MCF 10A (cell line): ENCODE measurements around the gene GPR180. TPM values are rescaled to one million over a fixed set of nuclear protein-coding genes. Genes with fewer than 3 reads are reported as not detected.

Experiments used
- BruUV-seq: library from RNA; stranded (reverse); fragments of 400-500 nt; replicated peaks from 2 replicates; lab custom pipeline; 2021; lab: Mats Ljungman, UMichigan
- CTCF ChIA-PET: fragments of 300-600 bp; sonication (Branson Sonifier 250); formaldehyde crosslinking; extraction: SDS; loops from one replicate; lab custom pipeline; 2021; ENCODE audit warnings: antibody characterized with exemption, inconsistent platforms; lab: Yijun Ruan, JAX
- POLR2A ChIA-PET: fragments of 300-600, 350-650 bp; sonication (Branson Sonifier 250); formaldehyde crosslinking; extraction: SDS; loops from one replicate; lab custom pipeline; 2020; ENCODE audit warnings: antibody characterized with exemption, inconsistent platforms; lab: Yijun Ruan, JAX
- DNase-seq: peaks from one replicate; pipeline ENCODE4 v3.0.0-alpha.2; 2018; ENCODE audit not compliant: unreplicated experiment
- H3K27ac Mint-ChIP-seq: one replicate; pipeline ENCODE4 v1.8.0; 2022; ENCODE audit warnings: mild to moderate bottlenecking, low read depth, mixed read lengths; ENCODE audit not compliant: unreplicated experiment
- H3K27me3 Mint-ChIP-seq: one replicate; pipeline ENCODE4 v1.8.0; 2022; ENCODE audit warnings: mixed read lengths; ENCODE audit not compliant: insufficient read depth, unreplicated experiment
- H3K36me3 Mint-ChIP-seq: one replicate; pipeline ENCODE4 v1.8.0; 2022; ENCODE audit warnings: mild to moderate bottlenecking, moderate library complexity, mixed read lengths; ENCODE audit not compliant: insufficient read depth, unreplicated experiment
- H3K4me1 Mint-ChIP-seq: one replicate; pipeline ENCODE4 v1.8.0; 2022; ENCODE audit warnings: mixed read lengths; ENCODE audit not compliant: insufficient read depth, unreplicated experiment
- H3K4me3 Mint-ChIP-seq: one replicate; pipeline ENCODE4 v1.8.0; 2022; ENCODE audit warnings: mild to moderate bottlenecking, moderate library complexity, mixed read lengths; ENCODE audit not compliant: unreplicated experiment
- H3K9me3 Mint-ChIP-seq: one replicate; pipeline ENCODE4 v1.8.0; 2022; ENCODE audit warnings: mixed read lengths; ENCODE audit not compliant: unreplicated experiment
- intact Hi-C: fragments of 100-400 bp; cut with micrococcal nuclease; formaldehyde crosslinking; loops from 2 replicates; pipeline ENCODE4 v1.14.1; 2022
- total RNA-seq: library from RNA; stranded (reverse); gene quantifications from 2 replicates; pipeline ENCODE4 v1.2.3, GENCODE V29; 2022
- TF ChIP-seq, protein P1 (sequence below): fragments of 200-600 bp; IDR thresholded peaks from one replicate; pipeline ENCODE4 v1.8.0; 2022; ENCODE audit warnings: antibody characterized with exemption, mild to moderate bottlenecking; ENCODE audit not compliant: unreplicated experiment

The GPR180 gene
- total RNA-seq, 1 experiment from 2014 or later = 4.9 TPM

DNA sequence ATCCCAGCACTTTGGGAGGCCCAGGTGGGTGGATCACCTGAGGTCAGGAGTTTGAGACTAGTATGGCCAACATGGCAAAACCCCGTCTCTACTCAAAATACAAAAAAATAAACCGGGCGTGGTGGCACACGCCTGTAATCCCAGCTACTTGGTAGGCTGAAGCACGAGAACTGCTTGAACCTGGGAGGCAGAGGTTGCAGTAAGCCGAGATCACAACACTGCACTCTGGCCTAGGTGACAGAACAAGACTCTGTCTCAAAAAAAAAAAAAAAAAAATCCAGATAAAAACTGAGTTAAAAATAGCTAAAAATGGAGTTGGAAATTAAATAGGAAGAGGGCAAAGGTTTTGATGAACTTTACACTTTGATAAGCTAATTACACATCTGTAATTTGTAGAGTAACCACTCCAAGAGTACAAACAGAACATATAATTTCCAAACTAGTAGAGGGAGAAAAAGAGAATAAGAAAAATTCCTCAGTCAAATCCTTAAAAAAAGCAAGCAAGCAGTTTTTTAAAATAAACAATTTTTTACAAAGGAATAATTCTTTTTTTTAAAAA lies 16.0 kb upstream of the GPR180 start:
- POLR2A ChIA-PET = interaction anchor here (2.0 kb wide), 1 partner anchor 10 kb away, joined by 11 read pairs; the partner anchor contains the start of gene TGDS
- peaks cover 84% of the 10 kb centered on the region for H3K36me3 Mint-ChIP-seq

DNA sequence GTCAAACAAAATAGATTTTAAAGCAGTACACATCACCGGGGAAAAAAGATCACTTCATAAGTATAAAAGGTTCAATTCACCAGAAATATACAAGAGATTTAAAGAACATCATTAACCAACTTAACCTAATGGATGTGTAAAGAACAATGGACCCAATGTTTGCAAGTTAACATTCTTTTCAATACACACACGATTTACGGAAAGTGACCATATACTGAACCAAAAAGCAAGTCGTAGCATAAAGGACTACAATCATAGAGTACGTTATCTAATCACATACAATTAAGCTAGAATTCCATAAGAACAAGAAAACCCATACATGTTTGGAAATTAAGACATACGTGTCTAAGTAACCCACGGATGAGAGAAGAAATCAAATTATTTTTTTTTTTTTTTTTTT lies 15.3 kb upstream of the GPR180 start:
- TF ChIP-seq, protein P1, sequence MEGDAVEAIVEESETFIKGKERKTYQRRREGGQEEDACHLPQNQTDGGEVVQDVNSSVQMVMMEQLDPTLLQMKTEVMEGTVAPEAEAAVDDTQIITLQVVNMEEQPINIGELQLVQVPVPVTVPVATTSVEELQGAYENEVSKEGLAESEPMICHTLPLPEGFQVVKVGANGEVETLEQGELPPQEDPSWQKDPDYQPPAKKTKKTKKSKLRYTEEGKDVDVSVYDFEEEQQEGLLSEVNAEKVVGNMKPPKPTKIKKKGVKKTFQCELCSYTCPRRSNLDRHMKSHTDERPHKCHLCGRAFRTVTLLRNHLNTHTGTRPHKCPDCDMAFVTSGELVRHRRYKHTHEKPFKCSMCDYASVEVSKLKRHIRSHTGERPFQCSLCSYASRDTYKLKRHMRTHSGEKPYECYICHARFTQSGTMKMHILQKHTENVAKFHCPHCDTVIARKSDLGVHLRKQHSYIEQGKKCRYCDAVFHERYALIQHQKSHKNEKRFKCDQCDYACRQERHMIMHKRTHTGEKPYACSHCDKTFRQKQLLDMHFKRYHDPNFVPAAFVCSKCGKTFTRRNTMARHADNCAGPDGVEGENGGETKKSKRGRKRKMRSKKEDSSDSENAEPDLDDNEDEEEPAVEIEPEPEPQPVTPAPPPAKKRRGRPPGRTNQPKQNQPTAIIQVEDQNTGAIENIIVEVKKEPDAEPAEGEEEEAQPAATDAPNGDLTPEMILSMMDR = no peak
- H3K9me3 Mint-ChIP-seq = no peaks in the 10 kb centered on the region
- no peak overlapping the region for H3K27ac Mint-ChIP-seq
- POLR2A ChIA-PET = interaction anchor here (2.0 kb wide), 1 partner anchor 9 kb away, joined by 11 read pairs; the partner anchor contains the start of gene TGDS
- BruUV-seq = no TSS peak
- H3K4me1 Mint-ChIP-seq = peaks cover 8% of the 10 kb centered on the region
- no peaks in the 10 kb centered on the region for H3K27me3 Mint-ChIP-seq
- CTCF ChIA-PET = interaction anchor here (0.6 to 1.2 kb wide), 2 partner anchors 325 to 428 kb away, joined by 3 to 4 read pairs; no protein-coding TSS in a partner anchor
- intact Hi-C loops = no loop called here
- H3K36me3 Mint-ChIP-seq = peaks cover 77% of the 10 kb centered on the region
- DNase-seq = no peak
- no peak overlapping the region for H3K4me3 Mint-ChIP-seq

More for the DNA sequence above, 16.0 kb upstream of the GPR180 start:
- Mint-ChIP-seq H3K4me3 (no peak overlapping the region), H3K9me3 (no peaks in the 10 kb centered on the region), H3K27me3 (no peaks in the 10 kb centered on the region), H3K4me1 (peaks cover 8% of the 10 kb centered on the region), H3K27ac (no peak overlapping the region)
- TF ChIP-seq, protein P1 = no peak
- no peak for DNase-seq
- BruUV-seq = no TSS peak
- CTCF ChIA-PET = interaction anchor here (0.8 to 1.2 kb wide), 2 partner anchors 20 to 326 kb away, joined by 3 read pairs; no protein-coding TSS in a partner anchor
- intact Hi-C loops = no loop called here

DNA sequence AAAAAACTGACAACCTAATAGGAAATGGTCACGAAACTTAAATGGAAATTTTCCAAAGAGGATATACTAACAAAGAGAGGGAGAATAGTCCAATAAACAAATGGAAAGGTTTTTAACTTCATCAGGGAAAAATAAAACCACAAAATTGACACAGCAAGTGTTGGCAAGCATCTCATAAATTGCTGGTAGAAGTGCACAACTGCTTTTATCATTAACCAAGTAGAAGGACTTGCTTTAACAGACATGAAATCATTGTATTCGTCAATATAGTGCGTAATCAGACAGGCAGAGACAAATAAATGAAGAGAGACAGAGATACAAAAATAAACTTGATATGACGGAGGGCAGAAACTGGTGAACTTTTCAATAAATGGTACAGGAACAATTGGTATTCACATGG lies 13.1 kb upstream of the GPR180 start:
- ChIA-PET POLR2A (interaction anchor here (1.0 kb wide), 1 partner anchor 14 kb away, joined by 3 read pairs; the partner anchor contains the start of gene GPR180), CTCF (interaction anchor here (0.7 to 1.0 kb wide), 3 partner anchors 13 to 1968 kb away, joined by 3 to 4 read pairs (median 3); partner anchors contain the start of gene GPR180)
- Mint-ChIP-seq H3K27ac (no peak overlapping the region), H3K27me3 (no peaks in the 10 kb centered on the region), H3K4me3 (no peak overlapping the region), H3K9me3 (no peaks in the 10 kb centered on the region), H3K4me1 (peaks cover 8% of the 10 kb centered on the region), H3K36me3 (peaks cover 71% of the 10 kb centered on the region)
- TF ChIP-seq, protein P1 = no peak
- no peak for DNase-seq
- intact Hi-C loops = no loop called here
- no TSS peak for BruUV-seq

DNA sequence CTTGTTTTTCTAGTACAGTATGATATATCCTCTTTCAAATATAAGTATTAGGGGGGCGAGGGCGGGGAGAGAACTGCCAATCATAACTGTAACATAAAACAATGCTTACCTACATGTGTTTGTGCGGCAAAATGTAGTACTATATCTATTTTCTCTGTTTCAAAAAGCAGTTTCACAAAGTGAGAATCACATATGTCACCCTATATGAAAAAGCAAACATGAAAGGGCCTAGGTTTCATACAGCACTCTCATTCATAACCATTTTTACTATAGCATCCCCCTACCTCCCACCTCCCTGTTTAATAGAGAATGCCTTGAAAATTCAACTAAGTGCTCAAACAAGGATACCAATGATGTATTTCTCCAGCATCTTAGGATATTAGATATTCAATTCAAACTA lies 10.9 kb upstream of the GPR180 start:
- no TSS peak for BruUV-seq
- Mint-ChIP-seq H3K4me3 (no peak overlapping the region), H3K4me1 (peaks cover 18% of the 10 kb centered on the region), H3K27ac (no peak overlapping the region), H3K27me3 (no peaks in the 10 kb centered on the region), H3K36me3 (peaks cover 50% of the 10 kb centered on the region), H3K9me3 (no peaks in the 10 kb centered on the region)
- no peak for DNase-seq
- intact Hi-C loops = no loop called here
- TF ChIP-seq, protein P1 = no peak
- ChIA-PET POLR2A (no interaction called here), CTCF (no interaction called here)
